HG03520 (cell line): ENCODE data around the gene WDR7.

Source experiments
- ATAC-seq: cut with Tn5 transposase; IDR thresholded peaks from one replicate; pipeline ENCODE4 v1.9.1; 2021; ENCODE audit warnings: mild to moderate bottlenecking, moderate library complexity; ENCODE audit not compliant: unreplicated experiment

The WDR7 gene

DNA sequence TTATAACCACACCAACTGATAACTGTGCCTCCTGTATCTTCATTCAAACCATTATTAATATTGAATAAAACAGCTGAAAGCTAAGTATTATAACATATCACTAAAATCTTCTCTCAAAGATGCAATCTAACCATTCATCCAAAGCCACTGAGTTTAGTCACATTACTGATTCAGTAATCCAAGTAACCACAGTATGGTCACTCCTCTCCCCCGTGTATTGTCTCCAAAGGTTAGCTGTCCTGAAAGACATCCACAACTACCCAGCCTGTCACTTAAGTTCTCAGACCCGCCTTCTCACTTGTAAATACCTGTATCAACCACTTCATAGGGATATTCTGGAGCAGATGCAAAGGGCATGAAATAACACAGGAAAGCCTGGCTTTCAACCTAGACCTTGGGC is 282.3 kb downstream of the WDR7 start:
- no peak for ATAC-seq

- ATAC-seq: no peak
Observed at GRCh38 chr18:56934131-56934530, 283.0 kb downstream of the WDR7 start.

GRCh38 chr18:56934906-56935305 is 283.7 kb downstream of the WDR7 start:
- no peak for ATAC-seq

DNA sequence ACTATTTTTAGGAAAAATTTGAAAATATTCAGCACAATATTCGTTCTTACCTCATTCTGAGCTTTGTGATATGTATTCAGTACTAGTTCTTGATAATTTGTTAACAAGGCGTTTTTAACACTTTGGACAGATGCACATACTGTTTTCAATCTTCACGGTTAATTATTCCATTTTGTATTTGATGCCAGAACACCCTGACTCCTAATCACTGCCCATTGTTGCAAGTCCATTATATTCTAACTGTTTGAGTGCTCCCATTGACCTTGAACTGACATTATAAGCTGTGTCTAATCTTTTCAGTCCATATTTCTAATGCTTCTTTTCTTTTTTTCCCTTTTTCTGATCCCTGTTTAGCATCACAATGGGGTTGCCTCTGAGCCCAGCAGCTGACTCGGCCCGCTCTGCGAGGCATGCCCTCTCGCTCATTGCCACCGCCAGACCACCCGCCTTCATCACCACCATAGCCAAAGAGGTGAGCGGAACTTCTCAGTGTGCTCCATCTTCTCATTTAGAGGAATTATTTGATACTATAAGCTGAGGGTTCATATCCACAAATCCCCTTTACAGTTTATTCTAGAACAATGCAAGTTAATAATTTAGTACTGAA is 284.4 kb downstream of the WDR7 start:
- ATAC-seq: no peak

DNA sequence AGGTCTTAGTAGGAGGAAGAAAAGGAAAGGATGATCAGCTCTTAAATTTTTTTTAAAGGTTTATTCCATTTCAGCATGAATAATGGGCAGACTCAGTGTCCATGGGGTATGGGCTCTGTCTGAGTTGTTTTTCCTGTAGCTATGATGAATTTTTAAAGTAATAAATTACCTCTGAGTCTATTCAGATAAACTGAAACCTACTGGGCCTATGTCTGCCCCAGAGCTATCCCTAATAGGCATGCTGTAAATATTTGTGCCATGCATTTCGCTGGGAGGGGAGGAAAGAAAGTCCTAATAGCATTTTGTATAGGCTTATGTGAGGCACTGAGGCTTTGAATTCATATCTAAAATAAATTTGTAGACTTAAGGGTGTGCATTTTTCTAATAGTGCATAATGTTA is 285.3 kb downstream of the WDR7 start:
- ATAC-seq: no peak

DNA sequence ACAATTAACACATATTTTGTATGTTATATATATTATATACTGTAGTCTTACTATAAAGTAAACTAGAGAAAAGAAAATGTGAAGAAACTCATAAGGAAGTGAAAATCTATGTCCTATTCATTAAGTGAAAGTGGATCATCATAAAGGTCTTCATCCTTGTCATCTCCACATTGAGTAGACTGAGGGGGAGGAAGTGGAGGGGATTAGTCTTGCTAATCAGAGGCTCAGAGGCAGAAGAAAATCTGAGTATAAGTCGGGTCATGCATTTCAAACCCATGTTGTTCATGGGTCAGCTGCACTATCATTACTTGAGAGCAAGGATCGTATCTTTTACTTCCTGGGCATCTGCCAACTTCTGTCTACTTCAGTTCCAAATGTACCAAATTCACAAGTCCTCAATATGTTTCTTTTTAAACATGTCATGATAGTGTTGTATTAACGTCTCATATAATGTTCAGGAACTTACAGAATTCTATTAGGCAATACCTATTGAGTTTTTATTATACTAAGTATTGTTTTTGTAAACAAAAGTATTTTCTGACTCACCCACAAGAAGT is 286.8 kb downstream of the WDR7 start:
- no peak for ATAC-seq

GRCh38 chr18:56945171-56946083 is 294.3 kb downstream of the WDR7 start:
- no peak for ATAC-seq

- ATAC-seq: no peak
Observed at GRCh38 chr18:56947236-56947635, 296.1 kb downstream of the WDR7 start.

GRCh38 chr18:56952026-56952425 is 300.9 kb downstream of the WDR7 start:
- ATAC-seq: no peak

DNA sequence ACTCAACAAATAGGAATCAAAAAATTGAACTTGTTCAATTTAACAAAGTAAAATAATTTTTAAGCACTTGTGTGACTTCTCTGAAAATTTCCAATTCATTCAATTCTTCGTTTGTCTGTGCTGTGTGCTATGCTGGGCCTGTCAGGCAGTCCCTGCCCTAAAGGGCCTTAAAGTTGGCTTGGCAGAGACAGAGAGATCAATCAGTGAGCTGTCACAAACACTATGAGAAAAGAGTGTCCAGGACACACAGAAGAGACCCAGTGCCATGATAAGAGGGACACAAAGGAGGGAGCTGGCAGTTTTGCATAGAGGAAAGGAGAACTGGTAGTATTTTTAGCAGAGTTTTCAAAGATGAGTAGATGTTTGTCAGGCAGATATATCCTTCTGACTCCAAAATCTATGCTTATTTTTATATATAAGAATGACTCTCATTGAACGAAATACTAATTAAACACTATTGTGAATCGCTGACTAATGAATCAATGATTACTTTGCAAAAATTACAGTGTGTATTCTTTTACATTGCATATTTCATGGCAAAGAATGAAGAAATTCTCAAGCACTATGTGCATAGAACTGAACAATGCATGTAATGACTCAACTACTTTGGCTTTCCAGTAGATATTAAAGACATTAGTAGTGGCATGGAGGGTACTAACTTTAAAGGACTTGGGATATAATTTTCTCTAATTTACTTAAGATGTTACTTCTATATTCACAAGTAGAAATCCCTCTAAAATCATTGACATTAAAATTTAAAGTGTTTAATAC is 302.5 kb downstream of the WDR7 start:
- ATAC-seq: no peak

DNA sequence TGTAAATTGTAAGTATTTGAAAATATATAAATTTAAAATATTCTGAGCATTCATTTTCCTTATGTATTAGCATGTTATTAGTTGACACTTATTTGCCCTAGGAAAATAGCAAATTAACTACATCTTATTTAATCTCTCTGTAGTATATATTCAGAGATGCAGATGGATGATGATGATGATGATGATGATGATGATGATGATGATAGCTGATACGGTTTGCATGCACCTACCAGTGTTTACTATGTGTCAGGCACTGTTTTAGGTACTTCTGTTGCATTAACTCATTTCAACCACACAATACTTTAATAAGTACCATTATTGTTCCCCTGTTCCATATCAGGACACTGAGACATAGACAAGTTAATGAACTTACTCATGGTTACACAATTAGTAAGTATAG is 304.3 kb downstream of the WDR7 start:
- ATAC-seq: no peak

- ATAC-seq: no peak
Observed at GRCh38 chr18:56959120-56959519, 308.0 kb downstream of the WDR7 start.

GRCh38 chr18:56962322-56962721 is 311.2 kb downstream of the WDR7 start:
- no peak for ATAC-seq

DNA sequence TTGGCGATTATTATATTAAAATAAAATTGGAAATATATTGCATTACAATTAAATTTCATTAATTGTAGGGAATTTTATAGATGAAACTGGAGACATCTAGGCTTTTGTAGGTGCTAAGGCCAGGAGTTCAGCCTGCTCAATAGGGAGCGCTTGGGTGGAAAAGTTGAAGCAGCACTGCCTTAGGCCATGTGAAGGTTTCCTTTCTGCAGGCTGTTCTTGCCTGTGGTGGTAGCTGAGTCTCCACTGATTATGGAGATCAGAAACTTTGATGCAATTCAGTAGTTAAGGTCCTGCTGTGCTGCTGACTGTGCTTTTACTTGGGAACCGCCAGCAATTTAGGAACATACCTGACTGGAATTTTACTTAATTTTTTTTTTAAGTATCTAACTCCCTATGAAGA is 315.9 kb downstream of the WDR7 start:
- no peak for ATAC-seq

- ATAC-seq: no peak
Observed at GRCh38 chr18:56973487-56973886, 322.3 kb downstream of the WDR7 start.

DNA sequence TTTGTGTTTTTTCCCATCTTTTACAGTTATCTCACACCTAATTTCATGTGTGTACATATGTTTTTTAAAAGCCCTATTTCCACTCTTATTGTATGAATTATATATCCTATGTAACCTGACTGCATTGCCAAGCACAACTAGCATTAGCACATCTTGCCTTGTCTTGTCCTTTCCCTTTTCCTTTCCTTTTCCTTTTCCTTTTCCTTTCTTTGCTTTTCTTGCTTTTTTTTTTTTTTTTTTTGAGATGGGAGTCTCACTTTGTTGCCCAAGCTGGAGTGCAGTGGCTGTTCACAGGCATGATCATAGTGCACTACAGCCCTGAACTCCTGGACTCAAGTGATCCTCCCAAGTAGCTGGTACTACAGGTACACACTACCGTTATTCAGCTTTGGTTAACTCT is 323.0 kb downstream of the WDR7 start:
- ATAC-seq: no peak

DNA sequence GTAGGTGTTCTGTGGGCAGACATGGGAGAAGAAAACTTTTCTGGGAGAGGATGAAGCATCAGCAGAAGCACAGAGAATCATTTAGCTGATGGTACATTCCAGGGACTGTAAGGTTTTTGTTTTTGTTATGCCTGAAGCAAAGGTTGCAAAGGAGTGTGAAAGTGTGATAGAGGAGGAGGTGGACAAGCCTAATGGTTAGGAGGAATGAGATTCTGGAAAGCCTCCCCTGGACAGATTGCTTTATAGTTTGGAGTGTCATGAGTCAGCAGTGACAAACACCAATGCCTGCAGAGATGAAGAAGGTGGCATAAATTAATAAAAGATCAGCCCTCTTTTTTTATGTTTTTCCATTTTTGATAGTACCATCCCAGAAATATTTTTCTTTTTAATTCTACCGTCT is 324.1 kb downstream of the WDR7 start:
- ATAC-seq: no peak

GRCh38 chr18:56977309-56977708 is 326.1 kb downstream of the WDR7 start:
- ATAC-seq: no peak

GRCh38 chr18:56977771-56978170 is 326.6 kb downstream of the WDR7 start:
- ATAC-seq: no peak

- no peak for ATAC-seq
Observed at GRCh38 chr18:56980151-56980550, 329.0 kb downstream of the WDR7 start.

GRCh38 chr18:56982766-56983165 is 331.6 kb downstream of the WDR7 start:
- ATAC-seq: no peak
